Measurements from ENCODE around the gene SLC28A2.
A peak's percentile ranks its signal among the peaks of the same experiment; 100 is the strongest.

The SLC28A2 gene

GRCh38 chr15:45221967-45222366 is 30.1 kb upstream of the SLC28A2 start:
- TF ChIP-seq CTCF (IDR thresholded peaks at IDR 0.05; ENCODE audit: low read depth, low read length), result 0 out of 2 replicates have a peak, but pooled peaks have one; percentile 5
- DNase-seq, result no peak
- H3K27me3 ChIP-seq (ENCODE audit: insufficient read depth, low read depth, severe bottlenecking), result no peaks in the 10 kb centered on the region
- no peaks in the 10 kb centered on the region for H3K9me3 ChIP-seq (ENCODE audit: severe bottlenecking)
- H3K27ac ChIP-seq, result no peak overlapping the region
- H3K36me3 ChIP-seq, result no peaks in the 10 kb centered on the region
- no peak overlapping the region for H3K4me3 ChIP-seq (ENCODE audit: low read depth, low read length)

DNA sequence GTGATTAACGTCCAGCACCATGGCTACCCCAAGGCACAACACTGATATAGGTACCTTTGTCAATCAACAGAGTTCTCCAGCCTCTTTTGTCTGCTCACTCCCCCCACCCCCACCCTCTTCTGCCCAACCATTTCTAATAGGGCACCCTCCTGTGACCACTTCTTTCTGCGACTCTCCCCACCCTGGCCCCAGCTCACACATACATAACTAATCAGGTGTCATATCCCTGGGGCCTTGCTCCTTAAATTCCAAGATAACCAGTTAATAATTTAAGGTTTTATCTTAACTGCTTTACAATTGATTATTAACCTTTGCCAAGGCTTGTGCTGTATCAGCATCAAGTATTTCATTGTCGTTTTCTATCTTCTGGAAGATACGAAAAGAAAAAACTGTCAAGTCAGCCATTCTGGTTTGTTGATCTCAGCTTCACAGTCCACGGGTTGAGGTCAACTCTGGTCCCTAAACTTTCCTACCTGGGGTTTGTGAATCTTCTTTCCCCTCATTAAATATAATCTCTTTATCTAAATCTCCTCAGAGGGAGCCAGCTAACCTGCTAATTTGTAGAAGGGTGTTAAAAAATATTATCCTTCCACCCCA is 27.3 kb upstream of the SLC28A2 start:
- H3K4me3 ChIP-seq (ENCODE audit: low read depth, low read length), result no peak overlapping the region
- H3K27me3 ChIP-seq (ENCODE audit: insufficient read depth, low read depth, severe bottlenecking), result no peaks in the 10 kb centered on the region
- TF ChIP-seq CTCF (IDR thresholded peaks at IDR 0.05; ENCODE audit: low read depth, low read length), result no peak
- no peaks in the 10 kb centered on the region for H3K36me3 ChIP-seq
- DNase-seq, result no peak
- H3K9me3 ChIP-seq (ENCODE audit: severe bottlenecking), result no peaks in the 10 kb centered on the region
- H3K27ac ChIP-seq, result no peak overlapping the region

DNA sequence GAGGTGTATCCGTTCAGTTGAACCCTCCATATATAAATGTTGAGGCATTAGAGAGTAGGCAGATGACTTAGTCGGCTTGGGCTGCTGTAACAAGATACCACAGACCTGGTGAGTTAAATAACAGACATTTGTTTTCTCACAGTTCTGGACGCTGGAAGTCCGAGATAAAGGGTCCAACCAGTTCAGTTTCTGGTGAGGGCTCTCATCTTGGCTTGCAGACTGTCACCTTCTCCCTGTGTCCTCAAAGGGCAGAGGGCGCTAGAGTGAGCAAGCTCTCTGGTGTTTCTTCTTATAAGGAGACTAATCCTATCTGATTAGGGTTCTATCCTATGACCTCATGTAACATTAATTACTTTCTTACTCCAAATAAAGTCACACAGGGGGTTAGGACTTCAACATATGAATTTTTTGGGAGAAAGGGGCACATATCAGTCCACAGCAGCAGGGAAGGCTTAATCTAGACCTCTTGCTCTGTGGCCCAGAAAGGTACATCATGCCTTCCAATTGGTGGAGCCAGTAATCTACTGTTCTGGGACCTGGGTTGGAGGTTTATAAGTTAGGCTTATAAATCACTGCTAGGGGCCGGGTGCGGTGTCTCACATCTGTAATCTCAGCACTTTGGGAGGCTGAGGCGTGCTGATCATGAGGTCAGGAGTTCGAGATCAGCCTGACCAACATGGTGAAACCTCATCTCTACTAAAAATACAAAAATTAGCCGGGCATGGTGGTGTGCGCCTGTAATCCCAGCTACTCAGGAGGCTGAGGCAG is 26.3 kb upstream of the SLC28A2 start:
- Histone ChIP-seq H3K27ac (no peak overlapping the region), H3K4me3 (ENCODE audit: low read depth, low read length) (no peak overlapping the region), H3K27me3 (ENCODE audit: insufficient read depth, low read depth, severe bottlenecking) (no peaks in the 10 kb centered on the region), H3K9me3 (ENCODE audit: severe bottlenecking) (no peaks in the 10 kb centered on the region), H3K36me3 (no peaks in the 10 kb centered on the region)
- DNase-seq, result peak; percentile 59
- peak; percentile 44; the same call in 1 of the 2 replicates for TF ChIP-seq CTCF (IDR thresholded peaks at IDR 0.05; ENCODE audit: low read depth, low read length)

GRCh38 chr15:45228931-45229330 is 23.1 kb upstream of the SLC28A2 start:
- Histone ChIP-seq H3K36me3 (no peaks in the 10 kb centered on the region), H3K27ac (no peak overlapping the region), H3K4me3 (ENCODE audit: low read depth, low read length) (no peak overlapping the region), H3K9me3 (ENCODE audit: severe bottlenecking) (no peaks in the 10 kb centered on the region), H3K27me3 (ENCODE audit: insufficient read depth, low read depth, severe bottlenecking) (no peaks in the 10 kb centered on the region)
- no peak for TF ChIP-seq CTCF (IDR thresholded peaks at IDR 0.05; ENCODE audit: low read depth, low read length)
- no peak for DNase-seq

GRCh38 chr15:45230245-45230965 is 21.6 kb upstream of the SLC28A2 start:
- Histone ChIP-seq H3K27ac (no peak overlapping the region), H3K4me3 (ENCODE audit: low read depth, low read length) (no peak overlapping the region), H3K9me3 (ENCODE audit: severe bottlenecking) (no peaks in the 10 kb centered on the region), H3K36me3 (no peaks in the 10 kb centered on the region), H3K27me3 (ENCODE audit: insufficient read depth, low read depth, severe bottlenecking) (no peaks in the 10 kb centered on the region)
- no peak for DNase-seq
- TF ChIP-seq CTCF (IDR thresholded peaks at IDR 0.05; ENCODE audit: low read depth, low read length), result no peak
